K562 (cell line): Measurements from ENCODE around the gene CARD8. TPM values are rescaled to one million over a fixed set of nuclear protein-coding genes. Genes with fewer than 3 reads are reported as not detected.

Source experiments
- ATAC-seq: fragments of 200-7000 bp; cut with Tn5 transposase; 3 replicates; pipeline ENCODE4 v1.9.1; 2020; ENCODE audit warnings: moderate library complexity
- BruUV-seq: library from RNA; stranded (reverse); fragments of 400-500 nt; replicated peaks from 2 replicates; lab custom pipeline; 2021; lab: Mats Ljungman, UMichigan
- CTCF ChIA-PET: fragments of 300-600 bp; formaldehyde crosslinking; extraction: SDS; loops from one replicate; lab custom pipeline; 2021; ENCODE audit warnings: low intra/inter-chr PET ratio; lab: Yijun Ruan, JAX
- POLR2A ChIA-PET: fragments of 300-600, 350-650 bp; sonication (Branson Sonifier 250); formaldehyde crosslinking; extraction: SDS; loops from one replicate; lab custom pipeline; 2021; ENCODE audit warnings: antibody characterized with exemption, inconsistent platforms; lab: Yijun Ruan, JAX
- DNase-seq, 4 experiments: peaks; one replicate each; pipeline versions ENCODE4 v3.0.0 to v3.0.0-alpha.2; 2011 to 2018; ENCODE audit warnings: low spot score in 3 of 4, mixed read lengths in 3 of 4; ENCODE audit errors: extremely low read depth in 1 of 4
- FAIRE-seq: peaks from 2 replicates; lab custom pipeline; 2011; peaks lifted over from hg19 to GRCh38; lab: Jason Lieb, UNC
- H2AFZ ChIP-seq: 2 replicates; pipeline ENCODE4 v1.6.0; 2011; ENCODE audit warnings: low read depth, low read length, control low read depth, inconsistent platforms
- H3K27ac ChIP-seq: fragments of 200-600 bp; 3 replicates; pipeline ENCODE4 v1.8.0; 2011; ENCODE audit warnings: low read depth, mild to moderate bottlenecking, control low read depth, inconsistent platforms, low read length, moderate library complexity, mixed read lengths; ENCODE audit errors: extremely low read depth
- H3K27me3 ChIP-seq, 2 experiments: fragments of 300-600 bp in 1 of 2; 2 replicates in 1 of 2; 3 replicates in 1 of 2; pipeline versions ENCODE4 v1.6.0 to v1.8.0; 2011; ENCODE audit warnings: inconsistent platforms in 2 of 2, low read length in 2 of 2, mild to moderate bottlenecking in 1 of 2, mixed read lengths in 1 of 2, moderate library complexity in 1 of 2; ENCODE audit not compliant: control insufficient read depth in 2 of 2, insufficient read depth in 2 of 2
- H3K36me3 ChIP-seq: fragments of 300-600 bp; 3 replicates; pipeline ENCODE4 v1.8.0; 2011; ENCODE audit warnings: mild to moderate bottlenecking, low read length, inconsistent platforms; ENCODE audit not compliant: control insufficient read depth, insufficient read depth
- H3K4me1 ChIP-seq, 2 experiments: fragments of 200-600 bp in 1 of 2; replicated peaks in 1 of 2; 2 replicates in 1 of 2; 3 replicates in 1 of 2; pipeline versions ENCODE4 v1.5.1 to v1.8.0; 2011; ENCODE audit warnings: inconsistent platforms in 2 of 2, low read length in 2 of 2, mild to moderate bottlenecking in 1 of 2, mixed read lengths in 1 of 2, moderate library complexity in 1 of 2; ENCODE audit not compliant: control insufficient read depth in 2 of 2, insufficient read depth in 2 of 2
- H3K4me2 ChIP-seq: 2 replicates; pipeline ENCODE4 v1.6.1; 2011; ENCODE audit warnings: low read length, control low read depth, inconsistent platforms, mixed read lengths; ENCODE audit not compliant: insufficient read depth
- H3K4me3 ChIP-seq: fragments of 200-600 bp; sonication (generic), shearing (Covaris generic); 2 replicates; pipeline ENCODE4 v1.5.1; 2016; ENCODE audit warnings: control low read depth, inconsistent platforms
- H3K79me2 ChIP-seq: fragments of 200-600 bp; 3 replicates; pipeline ENCODE4 v1.8.0; 2011; ENCODE audit warnings: low read length, inconsistent platforms; ENCODE audit not compliant: control insufficient read depth, insufficient read depth
- H3K9ac ChIP-seq, 2 experiments: 2 replicates each; pipeline versions ENCODE4 v1.6.0 to v1.6.1; 2011; ENCODE audit warnings: low read depth in 2 of 2, low read length in 2 of 2, control low read depth in 1 of 2, inconsistent platforms in 1 of 2, mild to moderate bottlenecking in 1 of 2, mixed read lengths in 1 of 2; ENCODE audit not compliant: insufficient read depth in 1 of 2
- H3K9me1 ChIP-seq: one replicate; pipeline ENCODE4 v1.6.0; 2011; ENCODE audit warnings: inconsistent platforms, mild to moderate bottlenecking, low read length, moderate library complexity; ENCODE audit not compliant: control insufficient read depth, insufficient read depth
- H3K9me3 ChIP-seq: replicated peaks from 2 replicates; pipeline ENCODE4 v1.5.1; 2011; ENCODE audit warnings: low read depth, low read length, inconsistent platforms; ENCODE audit not compliant: control insufficient read depth, insufficient read depth
- H4K20me1 ChIP-seq: replicated peaks from 2 replicates; pipeline ENCODE4 v1.6.1; 2011; ENCODE audit warnings: low read length, inconsistent platforms, mixed read lengths; ENCODE audit not compliant: control insufficient read depth, insufficient read depth
- CHD4 ChIP-seq: fragments of 200-600 bp; sonication (generic); IDR thresholded peaks from 3 replicates; pipeline ENCODE4 v1.6.1; 2012; ENCODE audit warnings: low read depth, mild to moderate bottlenecking, mixed read lengths, low read length, inconsistent platforms; ENCODE audit not compliant: insufficient read depth, insufficient replicate concordance, poor library complexity, severe bottlenecking
- ETV1 ChIP-seq: fragments of 450-650 bp; conservative IDR thresholded peaks from 2 replicates; pipeline ENCODE4 v1.6.1; 2016; ENCODE audit warnings: missing genetic modification characterization, control low read depth, low read depth, missing compliant biosample characterization
- MTA3 ChIP-seq: fragments of 450-650 bp; formaldehyde crosslinking; IDR thresholded peaks from 2 replicates; pipeline ENCODE4 v1.6.1; 2017; ENCODE audit warnings: mild to moderate bottlenecking, borderline replicate concordance
- RFX5 ChIP-seq: IDR thresholded peaks from 2 replicates; pipeline ENCODE4 v1.6.1; 2011; ENCODE audit warnings: low read depth, mild to moderate bottlenecking, improper control_type of control experiment, low read length
- SMARCA5 ChIP-seq: fragments of 450-650 bp; IDR thresholded peaks from 2 replicates; pipeline ENCODE4 v1.6.1; 2016
- TCF7L2 ChIP-seq: fragments of 150-350 bp; IDR thresholded peaks from 2 replicates; pipeline ENCODE4 v1.6.1; 2016; ENCODE audit warnings: low read depth, mild to moderate bottlenecking, low read length, moderate library complexity
- ZNF232 ChIP-seq: sonication (generic); formaldehyde crosslinking; IDR thresholded peaks from 2 replicates; pipeline ENCODE4 v1.8.0; 2022; ENCODE audit warnings: mild to moderate bottlenecking, missing genetic modification reagents
- ZNF830 ChIP-seq: fragments of 250-450 bp; sonication (Bioruptor Pico); IDR thresholded peaks from 2 replicates; pipeline ENCODE4 v1.5.0; 2021; ENCODE audit warnings: mild to moderate bottlenecking
- WGBS: fragments of 100-300 bp; shearing (Covaris generic); methylation state at CpG from one replicate; pipeline ENCODE4 v1.1.6; 2016; ENCODE audit warnings: low coverage, mixed read lengths; ENCODE audit not compliant: insufficient coverage; ENCODE audit errors: missing lambda C conversion rate; 5-methylcytosine and 5-hydroxymethylcytosine counted together
- in situ Hi-C: fragments of 300-500 bp; cut with MboI; formaldehyde crosslinking; loops from 4 replicates; pipeline ENCODE4 v1.15.0; 2018; ENCODE audit warnings: inconsistent platforms, mixed read lengths
- intact Hi-C: fragments of 100-400 bp; cut with micrococcal nuclease; formaldehyde crosslinking; loops from 2 replicates; pipeline ENCODE4 v1.14.2; 2022
- polyA plus RNA-seq, 8 experiments: library from polyadenylated mRNA; depleted of rRNA in 4 of 8; stranded (reverse) in 5 of 8; unstranded in 3 of 8; fragments of >200 nt; fragmentation: Nextera tagmentation in 2 of 8; fragmentation: Illumina TruSeq in 1 of 8; extraction: Ambion mirVana in 2 of 8; extraction: Trizol in 1 of 8; gene quantifications; 2 replicates each; pipeline versions ENCODE4 v1.2.1 to v1.2.3, GENCODE V29; 2011 to 2014; ENCODE audit warnings: inconsistent platforms in 1 of 8, missing spikeins in 1 of 8
- total RNA-seq, 7 experiments: library from RNA; depleted of rRNA in 6 of 7; stranded (reverse); fragments of >200 nt in 6 of 7; fragmentation: Illumina TruSeq in 2 of 7; extraction: Trizol in 2 of 7; gene quantifications; 2 replicates each; pipeline versions ENCODE4 v1.2.1 to v1.2.3, GENCODE V29; 2011 to 2021; ENCODE audit warnings: low replicate concordance in 1 of 7

CARD8 gene
- total and polyA plus RNA-seq, 9 of the 15 experiments (the other 6 are each of a cell fraction or from before 2014, with no cell fraction given), result 11.5 to 26.4 (median 20.8) TPM

- H3K27ac ChIP-seq, result no peak overlapping the region
- peaks cover 2 to 5% of the 10 kb centered on the region in 2 experiments; a peak in 3 of 5 replicates for H3K4me1 ChIP-seq
- no peaks in the 10 kb centered on the region for H3K79me2 ChIP-seq
- no peak overlapping the region for H3K4me3 ChIP-seq
- no peaks in the 10 kb centered on the region; the same call in 1 of the 2 replicates for H3K9me3 ChIP-seq
- H3K9ac ChIP-seq, result no peak overlapping the region
- no peak for DNase-seq
- H4K20me1 ChIP-seq, result no peaks in the 10 kb centered on the region
- ATAC-seq, result no peak
- no peak overlapping the region for H2AFZ ChIP-seq
- no peaks in the 10 kb centered on the region for H3K9me1 ChIP-seq
- in situ Hi-C loops (loop anchor here (25.0 kb wide), 1 partner anchor 1838 kb away; no protein-coding TSS in a partner anchor), intact Hi-C loops (no loop called here)
- H3K36me3 ChIP-seq, result no peaks in the 10 kb centered on the region
- no peaks in the 10 kb centered on the region; a peak in 1 of 5 replicates for H3K27me3 ChIP-seq
- FAIRE-seq, result no peak
- no peak overlapping the region for H3K4me2 ChIP-seq
- 52% methylated on average over 3 of the region's 3 CpGs for WGBS
- ChIA-PET CTCF (no interaction called here), POLR2A (no interaction called here)
- no TSS peak for BruUV-seq
- TF ChIP-seq TCF7L2 (no peak), ZNF232 (no peak), CHD4 (no peak), SMARCA5 (no peak), RFX5 (no peak), MTA3 (no peak), ZNF830 (CRISPR knock-in tag) (no peak), ETV1 (tag) (no peak)
Measured at GRCh38 chr19:48274173-48274572, 18.5 kb upstream of the CARD8 start.
